Right renal pelvis (tissue), 4 donors: Measurements from ENCODE around the gene HRH2. TPM values are rescaled to one million over a fixed set of nuclear protein-coding genes. Genes with fewer than 3 reads are reported as not detected.

Experiments
- polyA plus RNA-seq, 4 donors: library from polyadenylated mRNA; unstranded; fragments of 120-200 nt; gene quantifications; one replicate each; pipeline ENCODE4 v1.2.1, GENCODE V29; 2013; ENCODE audit not compliant: insufficient read length in 4 of 4

The HRH2 gene
- polyA plus RNA-seq, 4 donors: 2.5 to 4.0 (median 2.8) TPM

Other genes starting within 250 kb of the HRH2 start
- under 1 TPM in 1 of 4 donors, not detected in 3; 0.04 TPM for gene DRD1, start 213.9 kb upstream of the HRH2 start, polyA plus RNA-seq
- gene SFXN1, start 179.5 kb upstream of the HRH2 start, polyA plus RNA-seq: 10 to 100 TPM; 41.9 to 46.5 (median 45.2) TPM
- gene CPLX2, start 213.5 kb downstream of the HRH2 start, polyA plus RNA-seq: under 1 TPM in 3 of 4 donors, not detected in 1; 0.04 to 0.60 (median 0.10) TPM